HG03378 (cell line): ENCODE measurements around the gene CHRDL1.
"Not testable (repeated sequence)": the region's sequence is repeated elsewhere in the genome, so short reads cannot be mapped to it uniquely, and the experiment has no call there.

Experiments
- ATAC-seq: cut with Tn5 transposase; IDR thresholded peaks from one replicate; pipeline ENCODE4 v1.9.1; 2021; ENCODE audit warnings: mild to moderate bottlenecking, moderate library complexity; ENCODE audit not compliant: unreplicated experiment

CHRDL1 gene

DNA sequence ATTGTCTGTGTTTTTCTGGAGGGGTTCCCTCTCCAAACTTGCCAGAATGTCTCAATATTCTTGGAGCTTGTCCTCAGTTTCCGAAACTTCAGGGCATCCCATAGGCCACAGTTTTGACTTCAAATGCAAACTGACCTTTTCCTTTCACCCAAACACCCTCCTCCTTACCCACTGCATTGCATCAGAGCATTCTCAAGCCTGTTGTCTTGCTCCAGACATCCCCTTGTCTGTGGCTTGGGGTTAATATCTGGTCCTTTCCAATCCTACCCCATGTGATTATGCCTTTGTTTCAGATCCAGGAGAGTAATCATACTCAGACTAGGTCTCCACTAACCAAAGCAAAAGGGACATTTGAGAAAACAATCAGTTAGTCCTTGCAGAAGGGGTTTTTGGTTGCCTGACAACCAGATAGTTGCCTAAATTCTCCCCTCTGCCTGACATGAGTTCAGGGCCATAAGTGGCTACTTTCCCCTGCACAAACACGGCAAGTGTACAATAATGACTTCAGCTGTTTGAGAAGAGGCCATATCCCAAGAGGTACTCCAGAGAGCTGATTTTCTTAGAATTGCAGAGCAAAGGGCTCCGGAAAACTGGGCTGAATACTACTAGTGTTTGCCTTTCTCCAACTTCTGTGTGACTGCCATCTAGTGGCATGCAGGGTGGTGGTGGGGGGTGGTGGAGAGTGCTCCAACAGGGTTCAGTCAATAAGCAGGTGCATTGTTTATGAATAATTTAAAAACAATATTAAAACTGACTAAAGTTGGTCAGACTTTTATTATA is 130.2 kb downstream of the CHRDL1 start:
- peak; percentile 76 for ATAC-seq

DNA sequence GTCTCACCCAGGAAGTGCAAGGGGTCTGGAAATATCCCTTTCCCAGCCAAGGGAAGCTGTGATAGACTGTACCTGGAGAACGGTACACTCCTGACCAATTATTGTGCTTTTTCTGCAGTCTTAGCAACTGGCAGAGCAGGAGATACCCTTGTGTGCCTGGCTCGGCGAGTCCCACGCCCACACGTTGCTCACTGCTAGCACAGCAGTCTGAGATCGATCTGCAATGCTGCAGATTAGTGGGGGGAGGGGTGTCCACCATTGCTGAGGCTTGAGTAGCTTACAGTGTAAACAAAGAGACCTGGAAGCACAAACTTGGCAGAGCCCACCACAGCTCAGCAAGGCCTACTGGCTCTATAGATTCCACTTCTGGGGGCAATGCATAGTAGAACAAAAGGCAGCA is 138.5 kb downstream of the CHRDL1 start:
- ATAC-seq: no peak

DNA sequence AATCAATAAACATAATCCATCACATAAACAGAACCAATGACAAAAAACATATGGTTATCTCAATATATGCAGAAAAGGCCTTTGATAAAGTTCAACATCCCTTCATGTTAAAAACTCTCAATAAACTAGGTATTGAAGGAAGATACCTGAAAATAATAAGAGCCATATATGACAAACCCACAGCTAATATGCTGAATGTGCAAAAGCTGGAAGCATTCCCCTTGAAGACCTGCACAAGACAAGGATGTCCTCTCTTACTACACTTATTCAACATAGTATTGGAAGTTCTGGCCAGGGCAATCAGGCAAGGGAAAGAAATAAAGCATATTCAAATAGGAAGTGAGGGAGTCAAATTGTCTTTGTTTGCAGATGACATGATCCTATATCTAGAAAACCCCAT is 141.3 kb downstream of the CHRDL1 start:
- not testable (repeated sequence) for ATAC-seq

DNA sequence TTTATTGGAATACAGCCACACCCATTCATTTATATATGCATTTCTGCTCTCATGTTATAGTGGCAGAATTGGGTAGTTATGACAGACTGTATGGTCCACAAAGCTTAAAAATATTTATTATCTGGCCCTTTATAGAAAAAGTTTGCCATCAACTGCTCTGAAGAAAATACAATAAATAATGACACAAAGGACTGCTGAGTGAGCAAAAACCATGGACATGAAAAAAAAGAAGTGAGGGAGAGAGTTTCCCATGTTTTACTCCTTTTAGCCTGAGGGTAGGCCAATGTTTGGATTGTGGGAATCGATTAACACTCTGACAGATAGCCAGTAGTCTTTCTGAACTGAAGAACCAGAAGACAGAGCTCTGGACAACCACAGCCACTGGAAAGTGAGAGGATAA is 149.2 kb downstream of the CHRDL1 start:
- no peak for ATAC-seq
